ENCODE data around the gene HS3ST5. TPM values are rescaled to one million over a fixed set of nuclear protein-coding genes. Genes with fewer than 3 reads are reported as not detected.

HS3ST5 gene
- total and polyA plus RNA-seq, 2 experiments from 2014 or later = 2.8 to 3.5 TPM

GRCh38 chr6:114080891-114081510 is 261.8 kb downstream of the HS3ST5 start:
- Mint-ChIP-seq H3K4me1 (peaks cover 19% of the 10 kb centered on the region), H3K27me3 (ENCODE audit: insufficient read depth, low read depth, poor library complexity) (peaks cover 1% of the 10 kb centered on the region)
- 0 out of 2 replicates have a peak, but pooled peaks cover 3% of the 10 kb centered on the region for H3K36me3 ChIP-seq (ENCODE audit: insufficient read depth)

More at GRCh38 chr6:114080891-114081510, 261.8 kb downstream of the HS3ST5 start:
- Mint-ChIP-seq H3K9me3 (0 out of 3 replicates have a peak, but pooled peaks cover 2% of the 10 kb centered on the region), H3K4me3 (no peak overlapping the region), H3K27ac (no peak overlapping the region), H3K36me3 (ENCODE audit: low read depth) (peaks cover 13% of the 10 kb centered on the region; the same call in 2 of the 3 replicates)
- Histone ChIP-seq H3K4me1 (ENCODE audit: insufficient read depth) (peaks cover 11% of the 10 kb centered on the region; the same call in 1 of the 2 replicates), H3K27me3 (ENCODE audit: insufficient read depth) (no peaks in the 10 kb centered on the region), H3K79me2 (replicated peaks; ENCODE audit: insufficient read depth) (no peaks in the 10 kb centered on the region), H4K20me1 (replicated peaks; ENCODE audit: insufficient read depth) (no peaks in the 10 kb centered on the region), H3K9me2 (ENCODE audit: insufficient read depth) (no peaks in the 10 kb centered on the region), H3K27ac (ENCODE audit: low read depth) (no peak overlapping the region), H3K4me3 (no peak overlapping the region), H3K4me2 (no peak overlapping the region), H3F3A (replicated peaks; ENCODE audit: low read depth) (no peaks in the 10 kb centered on the region), H2AFZ (no peak overlapping the region)
- DNase-seq (ENCODE audit: low spot score) (no peak), ATAC-seq (no peak)
- TF ChIP-seq ETS1 (IDR thresholded peaks at IDR 0.05) = no peak
- TF ChIP-seq CREB1 (CRISPR knock-in tag; IDR thresholded peaks at IDR 0.05; ENCODE audit: low read depth) = no peak
- TF ChIP-seq JUNB (IDR thresholded peaks at IDR 0.05; ENCODE audit: unreplicated experiment) = no peak
- TF ChIP-seq STAT1 (IDR thresholded peaks at IDR 0.05; ENCODE audit: unreplicated experiment) = no peak
- no peak for TF ChIP-seq EZH2 (IDR thresholded peaks at IDR 0.05; ENCODE audit: low read depth, unreplicated experiment)
- TF ChIP-seq ZNF114 (CRISPR knock-in tag; IDR thresholded peaks at IDR 0.05) = no peak
- TF ChIP-seq EZH2phosphoT487 (IDR thresholded peaks at IDR 0.05; ENCODE audit: unreplicated experiment) = no peak
- no peak for TF ChIP-seq NANOG (IDR thresholded peaks at IDR 0.05; ENCODE audit: borderline replicate concordance)
- no peak for TF ChIP-seq CTCF (conservative IDR thresholded peaks at IDR 0.05; ENCODE audit: low read depth in 2 of 2)
- no peak for TF ChIP-seq REST (IDR thresholded peaks at IDR 0.05; ENCODE audit: unreplicated experiment)
- TF ChIP-seq ZNF462 (CRISPR knock-in tag; IDR thresholded peaks at IDR 0.05) = no peak
- no peak for TF ChIP-seq ZNF331 (CRISPR knock-in tag; IDR thresholded peaks at IDR 0.05; ENCODE audit: low read depth)
- no peak for TF ChIP-seq POLR2AphosphoS5 (IDR thresholded peaks at IDR 0.05; ENCODE audit: low read depth)

Data from GM23338 (cell line).